GM19455 (cell line): ENCODE data around the gene LMTK2.

Experiments used
- ATAC-seq: cut with Tn5 transposase; IDR thresholded peaks from one replicate; pipeline ENCODE4 v1.9.1; 2021; ENCODE audit not compliant: unreplicated experiment

LMTK2 gene

DNA sequence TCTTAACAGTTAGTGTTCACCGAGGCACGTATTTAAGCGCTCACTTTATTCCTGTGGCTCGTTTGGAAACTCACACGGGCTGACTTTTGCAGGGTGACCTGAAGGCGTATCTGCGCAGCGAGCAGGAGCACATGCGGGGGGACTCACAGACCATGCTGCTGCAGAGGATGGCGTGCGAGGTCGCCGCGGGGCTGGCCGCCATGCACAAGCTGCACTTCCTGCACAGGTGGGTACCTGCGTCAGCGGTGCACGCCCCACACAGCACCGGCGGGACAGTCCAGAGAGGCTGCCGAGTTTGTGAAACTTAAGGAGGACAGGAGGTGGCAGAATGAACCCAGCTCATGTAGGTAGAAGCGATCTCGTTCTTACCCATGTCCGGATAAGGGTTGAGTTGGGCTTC, 64.8 kb downstream of the LMTK2 start:
- ATAC-seq: no peak

DNA sequence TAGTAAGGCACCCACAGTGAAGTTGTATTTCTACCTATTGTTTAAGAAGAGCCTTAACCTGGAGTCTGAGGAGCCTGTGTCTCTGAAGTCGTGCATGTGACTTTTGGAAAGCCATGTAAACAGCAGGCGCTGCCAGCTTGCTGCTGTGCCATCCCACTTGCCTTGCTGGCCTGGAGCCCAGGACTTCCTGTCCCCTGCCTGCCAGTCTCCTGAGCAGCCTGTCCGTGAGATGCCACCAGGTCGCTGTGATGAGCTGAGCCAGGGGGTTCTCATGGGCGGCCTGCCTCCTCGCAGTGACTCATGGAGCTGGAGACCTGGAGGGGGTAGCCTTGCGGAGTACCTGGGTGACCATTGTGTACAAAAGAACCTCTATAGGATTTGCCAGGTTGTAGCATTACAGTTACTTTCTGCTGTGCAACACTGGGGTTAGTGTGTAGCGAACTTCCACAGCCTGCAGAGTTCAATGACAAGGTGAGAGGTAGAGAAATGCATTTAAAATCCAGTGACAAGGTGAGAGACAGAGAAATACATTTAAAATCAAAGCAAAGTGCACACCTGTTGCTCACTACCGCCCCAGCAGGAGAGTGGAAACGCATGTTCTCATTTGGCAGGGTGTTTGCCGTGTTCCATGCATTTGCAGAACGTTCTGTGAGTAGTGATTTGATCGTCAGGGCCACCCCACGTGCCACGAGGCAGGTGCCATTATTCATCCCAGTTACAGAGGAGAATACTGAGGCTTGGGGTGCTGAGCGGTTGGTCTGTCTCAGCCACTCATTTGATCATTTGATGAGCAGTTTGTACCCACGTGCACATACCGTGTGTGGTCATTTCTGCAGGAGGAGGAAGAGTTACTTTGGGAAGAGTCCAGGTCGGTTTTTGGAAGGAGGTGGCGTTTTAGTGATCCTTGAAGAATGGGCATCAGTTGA, 67.9 kb downstream of the LMTK2 start:
- ATAC-seq: no peak

DNA sequence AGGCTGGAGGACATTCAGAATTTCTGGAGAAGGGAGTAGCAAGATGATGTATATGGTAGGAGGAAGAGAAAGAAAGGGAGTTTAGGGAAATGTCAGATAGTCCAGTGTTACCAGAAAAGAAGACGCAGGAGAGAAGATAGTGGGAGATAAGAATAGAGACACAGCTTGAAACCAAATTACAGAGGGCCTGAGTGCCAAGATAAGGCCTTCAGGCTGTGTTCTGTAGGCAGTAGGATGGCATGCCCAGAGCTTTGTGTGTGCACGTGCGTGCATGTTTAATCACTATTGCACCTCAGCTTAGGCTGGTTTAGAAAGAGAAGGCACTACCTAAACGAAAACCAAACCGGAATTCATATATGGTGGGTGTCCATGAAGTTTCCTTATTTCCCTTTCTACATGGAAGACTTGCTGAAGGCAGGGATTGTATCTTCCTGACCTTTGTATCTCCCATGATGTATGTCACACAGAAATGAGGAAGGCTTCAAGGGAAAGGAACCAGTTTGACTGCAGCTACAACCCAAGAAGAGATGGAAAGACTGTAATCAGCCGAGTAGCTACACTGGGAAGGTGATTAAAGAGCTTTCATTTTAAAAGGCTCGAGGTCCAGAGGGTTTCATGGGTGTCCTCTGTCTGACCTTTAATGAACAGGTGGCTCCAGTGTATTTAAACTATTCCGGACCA, 68.7 kb downstream of the LMTK2 start:
- ATAC-seq: no peak

DNA sequence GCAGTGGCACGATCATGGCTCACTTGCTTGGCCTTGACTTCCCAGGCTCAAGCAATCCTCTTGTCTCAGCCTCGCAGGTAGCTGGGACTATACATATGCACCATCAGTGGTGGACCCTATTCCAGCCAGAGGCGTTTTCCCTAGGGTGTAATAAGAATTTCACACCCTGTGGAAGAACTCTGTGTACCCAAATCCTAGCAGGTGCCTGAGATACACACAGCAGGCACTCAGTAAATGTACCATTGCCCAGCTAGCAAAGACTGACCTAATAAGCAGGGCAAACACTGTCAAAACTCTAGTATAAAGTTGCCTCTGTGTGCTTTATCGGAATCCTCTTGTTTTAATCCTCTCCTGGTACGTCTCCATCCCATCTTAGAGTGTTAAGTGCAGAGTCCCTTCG, 70.9 kb downstream of the LMTK2 start:
- ATAC-seq: no peak

DNA sequence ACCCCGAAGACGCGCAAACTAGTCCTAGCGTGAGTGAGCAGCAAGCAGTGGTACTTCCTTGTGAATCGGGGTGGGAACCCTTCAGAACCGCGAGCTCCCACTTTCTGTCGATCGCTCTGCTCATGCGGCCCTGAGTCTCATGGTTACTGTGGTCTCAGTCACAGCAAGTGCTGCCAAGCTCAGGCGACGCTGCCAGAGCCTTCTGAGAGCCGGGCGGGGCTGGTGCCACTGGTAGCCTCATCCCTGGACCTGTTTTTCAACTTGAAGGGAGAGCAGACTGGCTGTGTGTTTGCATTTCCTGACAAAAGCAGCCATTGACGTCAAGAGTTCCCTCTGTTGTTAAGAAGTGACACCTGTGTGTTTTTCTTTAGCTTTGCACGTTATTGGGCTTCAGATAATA, 71.7 kb downstream of the LMTK2 start:
- ATAC-seq: no peak

DNA sequence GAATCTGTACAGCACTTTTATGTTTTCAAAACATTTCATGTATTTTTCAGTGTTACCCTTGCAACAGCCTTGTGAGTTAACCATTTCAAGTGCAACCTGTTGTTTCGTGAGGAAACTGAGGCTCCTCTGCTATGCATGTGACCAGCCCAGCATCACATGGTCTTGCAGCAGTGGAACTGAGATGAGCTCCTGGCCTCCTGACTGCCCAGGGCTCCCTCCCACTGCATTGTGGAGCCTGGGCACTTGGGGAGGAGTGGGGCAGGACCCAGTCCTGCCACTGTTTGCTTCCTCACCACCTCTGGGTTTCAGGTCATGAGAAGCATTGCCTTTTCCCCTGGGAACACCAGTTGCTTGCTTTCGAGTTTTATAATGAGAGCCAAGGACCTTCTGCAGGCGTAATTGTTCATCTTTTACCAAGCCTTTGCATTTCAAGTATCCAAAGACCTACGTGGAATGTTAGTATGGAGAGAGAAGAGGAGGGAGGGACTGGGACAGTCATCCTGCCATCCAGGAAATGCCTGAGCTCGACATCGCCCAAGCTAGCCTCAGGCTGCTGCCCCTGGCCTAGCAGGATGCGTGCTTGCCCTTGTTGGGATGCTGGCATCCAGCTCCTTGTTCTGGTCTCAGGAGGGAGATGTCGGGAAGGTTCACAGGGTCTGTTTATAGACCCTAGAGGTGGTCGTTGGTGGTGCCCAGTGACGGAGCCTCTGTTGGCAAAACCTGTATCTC, 72.3 kb downstream of the LMTK2 start:
- ATAC-seq: no peak

DNA sequence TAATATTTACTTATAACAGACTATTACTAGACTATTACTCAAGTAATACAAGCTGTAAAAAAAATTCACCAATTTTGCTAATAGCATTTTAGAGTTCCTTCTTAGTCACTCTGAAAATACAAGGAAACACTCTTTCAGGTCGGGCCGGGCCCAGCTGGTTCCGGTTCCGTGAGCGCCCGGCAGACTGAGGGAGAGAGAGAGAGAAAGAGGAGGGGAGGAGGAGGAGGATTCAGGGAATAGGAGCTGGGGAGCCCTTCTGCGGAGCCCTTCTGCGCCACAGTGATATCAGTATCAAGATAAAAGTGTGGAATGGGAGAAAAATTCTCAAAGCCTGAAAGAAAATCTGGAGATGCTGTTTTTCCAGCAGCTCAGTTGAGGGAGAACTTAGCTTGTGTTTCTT, 74.1 kb downstream of the LMTK2 start:
- ATAC-seq: no peak

DNA sequence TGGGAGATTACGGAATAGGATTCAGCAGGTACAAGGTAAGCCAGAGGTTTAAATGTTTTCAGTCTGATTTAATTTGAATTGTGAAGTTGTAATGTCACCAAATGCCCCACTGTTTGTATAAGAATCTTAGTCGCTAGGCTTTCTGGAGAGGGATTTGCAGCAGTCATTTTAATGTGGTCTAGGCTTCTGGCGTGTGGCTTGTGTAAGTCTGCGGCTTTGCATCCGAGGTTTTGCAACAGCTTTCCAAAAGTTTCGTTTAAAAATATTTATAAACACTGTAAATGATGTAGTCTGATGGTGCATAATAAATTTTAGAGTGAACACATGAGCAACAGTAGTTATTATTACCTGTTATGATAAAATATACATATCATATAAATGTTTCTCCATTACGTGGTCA, 78.4 kb downstream of the LMTK2 start:
- ATAC-seq: no peak

DNA sequence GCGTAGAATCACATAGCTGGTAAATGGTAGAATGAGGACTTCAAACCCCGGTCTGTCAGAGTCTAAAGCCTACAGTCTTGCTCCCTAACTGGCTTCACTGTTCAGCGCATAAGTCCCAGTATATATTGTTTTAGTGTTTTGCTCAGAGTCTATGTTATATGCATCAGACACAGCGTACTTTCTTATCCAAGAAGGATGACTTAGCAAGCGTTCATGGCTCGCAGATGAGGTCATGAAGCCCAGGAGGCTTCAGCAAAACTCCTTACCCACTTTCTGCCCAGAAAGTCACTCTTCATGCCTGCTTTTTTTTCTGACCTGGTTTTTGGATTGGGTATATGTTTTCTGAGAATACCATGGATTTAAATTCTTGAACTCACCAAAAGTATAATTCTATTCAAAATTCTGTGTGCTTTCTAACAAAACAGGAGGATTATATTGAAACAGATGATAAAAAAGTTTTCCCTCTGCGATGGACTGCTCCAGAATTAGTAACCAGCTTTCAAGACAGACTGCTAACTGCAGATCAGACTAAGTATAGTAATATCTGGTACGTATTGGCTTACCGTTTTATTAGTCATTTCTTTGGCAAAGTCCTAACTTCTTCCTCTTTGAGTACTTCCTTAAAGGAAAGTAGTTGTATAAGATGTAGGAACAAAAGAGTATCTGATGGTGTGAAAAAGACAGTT, 79.9 kb downstream of the LMTK2 start:
- ATAC-seq: no peak

DNA sequence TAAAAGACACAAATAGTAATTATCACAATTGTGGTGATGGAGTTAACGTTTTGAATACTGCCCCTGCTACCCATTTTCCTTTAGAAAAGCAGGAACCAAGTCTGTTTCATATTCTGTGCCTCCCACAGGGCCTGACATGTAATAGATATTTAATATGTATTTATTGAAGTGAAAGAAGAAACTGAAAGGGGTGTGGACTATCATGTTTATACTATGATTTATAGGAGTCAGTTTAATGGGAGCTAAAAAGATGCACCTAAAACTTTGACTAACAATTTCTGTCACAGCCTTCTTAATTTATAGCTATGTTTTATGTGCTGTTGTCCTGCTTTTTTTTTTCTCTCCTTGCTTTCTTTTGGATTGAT, 80.5 kb downstream of the LMTK2 start:
- no peak for ATAC-seq

DNA sequence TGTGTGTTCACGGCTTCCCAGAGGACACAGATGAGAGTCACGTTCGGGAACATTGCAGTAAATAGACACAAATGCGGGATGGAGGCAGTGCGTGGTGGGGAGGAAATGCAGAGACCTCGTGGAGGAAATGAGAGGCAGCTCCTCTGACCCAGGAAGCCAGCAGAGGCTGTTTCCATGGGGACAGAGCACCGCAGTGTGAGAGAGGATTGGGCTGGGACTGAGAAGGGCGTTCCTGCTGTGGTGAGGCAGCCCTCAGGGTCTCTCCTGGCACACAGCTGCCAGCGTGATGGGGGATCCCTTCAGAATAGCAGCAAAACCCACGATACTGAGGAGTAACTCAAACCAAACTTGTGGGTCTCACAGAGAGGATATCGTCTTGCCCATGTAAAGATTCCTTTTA, 82.9 kb downstream of the LMTK2 start:
- ATAC-seq: no peak

DNA sequence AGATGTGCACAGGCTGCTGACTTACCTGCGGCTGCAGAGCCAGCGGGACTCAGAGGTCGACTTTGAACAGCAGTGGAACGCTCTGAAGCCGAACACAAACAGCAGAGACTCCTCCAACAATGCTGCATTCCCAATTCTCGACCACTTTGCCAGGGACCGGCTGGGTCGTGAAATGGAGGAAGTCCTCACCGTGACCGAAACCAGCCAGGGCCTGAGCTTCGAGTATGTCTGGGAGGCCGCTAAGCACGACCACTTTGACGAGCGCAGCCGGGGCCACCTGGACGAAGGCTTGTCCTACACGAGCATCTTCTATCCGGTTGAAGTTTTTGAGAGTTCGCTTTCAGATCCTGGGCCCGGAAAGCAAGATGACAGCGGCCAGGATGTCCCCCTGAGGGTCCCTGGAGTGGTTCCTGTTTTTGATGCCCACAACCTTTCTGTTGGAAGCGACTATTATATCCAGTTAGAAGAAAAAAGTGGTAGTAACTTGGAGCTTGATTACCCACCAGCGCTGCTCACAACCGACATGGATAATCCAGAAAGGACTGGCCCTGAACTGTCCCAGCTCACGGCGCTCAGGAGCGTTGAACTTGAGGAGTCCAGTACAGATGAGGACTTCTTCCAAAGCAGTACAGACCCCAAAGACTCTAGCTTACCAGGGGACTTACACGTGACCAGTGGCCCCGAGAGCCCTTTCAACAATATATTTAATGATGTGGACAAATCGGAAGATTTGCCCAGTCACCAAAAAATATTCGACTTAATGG, 85.2 kb downstream of the LMTK2 start:
- no peak for ATAC-seq

DNA sequence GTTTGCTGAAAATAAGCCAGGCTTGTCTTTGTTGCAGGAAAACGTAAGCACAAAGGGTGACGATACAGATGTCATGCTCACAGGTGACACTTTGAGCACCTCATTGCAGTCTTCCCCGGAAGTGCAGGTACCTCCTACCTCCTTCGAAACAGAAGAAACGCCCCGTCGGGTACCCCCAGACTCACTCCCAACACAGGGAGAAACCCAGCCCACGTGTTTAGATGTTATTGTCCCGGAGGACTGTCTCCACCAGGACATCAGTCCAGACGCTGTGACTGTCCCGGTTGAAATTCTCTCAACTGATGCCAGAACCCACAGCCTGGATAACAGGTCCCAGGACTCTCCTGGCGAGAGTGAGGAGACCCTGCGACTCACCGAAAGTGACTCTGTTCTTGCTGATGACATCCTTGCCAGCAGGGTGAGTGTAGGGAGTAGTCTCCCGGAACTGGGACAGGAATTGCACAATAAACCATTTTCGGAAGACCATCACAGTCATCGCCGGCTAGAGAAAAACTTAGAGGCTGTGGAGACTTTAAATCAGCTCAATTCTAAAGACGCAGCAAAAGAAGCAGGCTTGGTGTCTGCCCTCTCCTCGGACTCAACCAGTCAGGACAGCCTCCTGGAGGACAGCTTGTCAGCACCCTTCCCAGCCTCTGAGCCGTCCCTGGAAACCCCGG, 86.3 kb downstream of the LMTK2 start:
- ATAC-seq: no peak

DNA sequence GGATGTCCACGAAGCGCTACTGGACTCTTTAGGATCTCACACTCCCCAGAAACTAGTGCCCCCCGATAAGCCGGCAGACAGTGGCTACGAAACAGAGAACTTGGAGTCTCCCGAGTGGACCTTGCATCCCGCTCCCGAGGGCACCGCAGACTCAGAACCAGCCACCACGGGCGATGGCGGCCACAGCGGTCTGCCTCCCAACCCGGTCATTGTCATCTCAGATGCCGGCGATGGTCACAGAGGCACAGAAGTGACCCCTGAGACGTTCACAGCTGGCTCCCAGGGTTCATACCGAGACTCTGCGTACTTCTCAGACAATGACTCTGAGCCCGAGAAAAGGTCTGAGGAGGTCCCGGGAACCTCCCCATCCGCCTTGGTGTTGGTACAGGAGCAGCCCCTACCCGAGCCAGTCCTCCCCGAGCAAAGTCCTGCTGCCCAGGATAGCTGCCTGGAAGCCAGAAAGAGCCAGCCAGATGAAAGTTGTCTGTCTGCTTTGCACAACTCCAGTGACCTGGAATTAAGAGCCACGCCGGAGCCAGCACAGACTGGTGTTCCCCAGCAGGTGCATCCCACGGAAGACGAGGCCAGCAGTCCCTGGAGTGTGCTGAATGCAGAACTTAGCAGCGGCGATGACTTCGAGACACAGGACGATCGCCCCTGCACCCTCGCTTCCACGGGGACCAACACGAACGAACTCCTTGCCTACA, 87.0 kb downstream of the LMTK2 start:
- no peak for ATAC-seq

DNA sequence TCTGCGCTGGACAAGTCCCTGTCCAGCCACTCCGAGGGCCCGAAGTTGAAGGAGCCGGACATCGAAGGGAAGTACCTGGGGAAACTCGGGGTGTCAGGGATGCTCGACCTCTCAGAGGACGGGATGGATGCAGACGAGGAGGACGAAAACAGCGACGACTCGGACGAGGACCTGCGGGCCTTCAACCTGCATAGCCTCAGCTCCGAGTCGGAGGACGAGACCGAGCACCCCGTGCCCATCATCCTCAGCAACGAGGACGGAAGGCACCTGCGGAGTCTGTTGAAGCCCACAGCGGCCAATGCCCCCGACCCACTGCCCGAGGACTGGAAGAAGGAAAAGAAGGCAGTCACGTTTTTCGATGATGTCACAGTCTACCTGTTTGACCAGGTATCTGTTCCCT, 87.5 kb downstream of the LMTK2 start:
- no peak for ATAC-seq

DNA sequence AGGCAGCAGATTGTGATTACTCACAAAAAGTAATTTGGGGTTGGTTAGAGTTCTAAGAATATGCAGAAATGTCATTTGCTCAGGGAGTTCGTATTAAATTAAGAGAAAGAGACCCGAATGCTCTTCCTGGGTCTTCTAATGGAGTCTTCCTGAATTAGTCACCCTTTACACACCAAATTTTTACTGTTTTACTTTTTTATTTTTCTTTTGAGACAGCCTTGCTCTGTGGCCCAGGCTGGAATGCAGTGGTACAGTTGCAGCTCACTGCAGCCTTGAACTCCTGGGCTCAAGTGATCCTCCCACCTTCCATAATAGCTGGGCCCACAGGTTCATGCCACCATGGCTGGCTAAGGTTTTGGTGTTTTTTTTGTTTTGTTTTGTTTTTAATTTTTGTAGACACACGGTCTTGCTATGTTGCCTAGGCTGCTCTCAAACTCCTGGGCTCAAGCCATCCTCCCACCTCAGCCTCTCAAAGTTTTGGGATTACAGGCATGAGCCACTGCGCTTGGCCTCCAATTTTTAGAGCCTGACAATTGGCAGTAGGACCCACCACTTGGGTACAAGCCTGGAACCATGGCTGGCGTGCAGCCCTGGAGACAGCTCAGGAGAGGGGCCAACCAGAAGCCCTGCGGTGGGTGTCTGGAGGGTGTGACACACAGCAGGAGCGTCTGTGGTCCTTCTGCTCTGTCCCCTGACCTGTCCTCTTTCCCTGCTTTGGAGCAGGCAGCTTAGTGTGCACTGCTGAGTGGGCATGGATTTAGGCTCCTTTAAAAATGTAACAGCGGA, 88.2 kb downstream of the LMTK2 start:
- ATAC-seq: no peak

DNA sequence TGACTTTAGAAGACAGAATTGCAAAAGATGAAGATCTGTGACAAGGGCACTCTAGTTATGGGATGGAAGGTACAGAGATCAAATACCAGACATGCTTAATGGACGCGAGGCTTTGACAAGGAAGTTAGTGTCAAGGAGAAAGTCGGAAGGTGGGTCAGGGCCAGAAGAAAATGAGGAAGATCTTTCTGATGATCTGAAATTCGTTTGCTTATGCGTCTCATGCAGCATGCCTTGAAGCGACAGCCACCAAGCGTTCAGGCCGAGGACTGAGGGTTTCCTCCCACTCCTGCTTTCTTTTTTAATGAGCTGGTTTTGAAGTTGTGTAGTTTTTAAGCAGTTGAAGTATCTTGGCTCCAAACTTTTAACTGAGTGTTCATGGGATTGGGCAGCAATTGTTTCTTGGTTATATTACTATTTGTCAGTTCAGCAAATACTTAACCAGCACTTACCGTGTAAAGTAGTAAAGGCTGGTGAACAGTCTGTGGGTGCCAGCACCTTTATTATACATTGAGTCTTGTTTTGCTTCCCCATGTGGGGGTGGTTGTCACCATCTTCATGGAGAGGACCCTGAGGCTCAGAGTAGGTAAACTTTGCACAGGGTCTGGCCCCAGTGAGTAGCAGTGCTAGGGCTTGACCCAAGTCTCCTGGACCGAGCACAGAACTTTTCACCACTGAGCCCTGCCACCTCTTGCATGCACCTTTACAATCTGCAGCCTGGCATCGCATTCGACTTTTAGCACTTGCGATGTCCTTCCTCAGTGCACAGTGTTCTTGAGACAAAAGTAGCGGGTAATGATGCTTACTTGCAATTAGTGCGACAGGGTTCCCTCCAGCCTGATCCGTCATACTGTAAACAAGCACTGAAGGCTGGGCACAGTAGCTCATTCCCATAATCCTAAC, 90.3 kb downstream of the LMTK2 start:
- no peak for ATAC-seq

DNA sequence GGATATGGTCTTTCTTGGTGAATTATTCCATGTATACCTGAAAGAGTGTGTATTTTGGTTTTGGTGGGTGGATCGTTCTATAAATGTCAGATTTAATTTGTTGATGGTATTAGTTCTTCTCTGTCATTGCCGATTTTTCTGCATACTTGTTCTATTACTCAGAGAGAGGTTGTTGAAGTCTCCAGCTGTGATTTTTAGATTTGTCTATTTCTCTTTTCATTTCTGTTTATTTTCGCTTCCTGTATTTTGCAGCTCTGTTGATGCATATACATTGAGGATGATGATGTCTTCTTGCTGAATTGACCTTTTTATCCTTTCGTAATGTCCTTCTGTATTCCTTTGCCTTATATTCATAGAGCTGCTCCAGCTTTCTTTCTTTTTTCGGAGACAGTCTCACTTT, 92.5 kb downstream of the LMTK2 start:
- no peak for ATAC-seq
